GM21576 (cell line): ENCODE data around the gene PTPRD.
"Not testable (repeated sequence)": the region's sequence is repeated elsewhere in the genome, so short reads cannot be mapped to it uniquely, and the experiment has no call there.

ENCODE experiments used
- ATAC-seq: cut with Tn5 transposase; IDR thresholded peaks from one replicate; pipeline ENCODE4 v1.9.1; 2021; ENCODE audit warnings: mild to moderate bottlenecking, moderate library complexity; ENCODE audit not compliant: unreplicated experiment

Gene PTPRD

GRCh38 chr9:9216934-9217333, 1395.9 kb downstream of the PTPRD start:
- ATAC-seq: no peak

DNA sequence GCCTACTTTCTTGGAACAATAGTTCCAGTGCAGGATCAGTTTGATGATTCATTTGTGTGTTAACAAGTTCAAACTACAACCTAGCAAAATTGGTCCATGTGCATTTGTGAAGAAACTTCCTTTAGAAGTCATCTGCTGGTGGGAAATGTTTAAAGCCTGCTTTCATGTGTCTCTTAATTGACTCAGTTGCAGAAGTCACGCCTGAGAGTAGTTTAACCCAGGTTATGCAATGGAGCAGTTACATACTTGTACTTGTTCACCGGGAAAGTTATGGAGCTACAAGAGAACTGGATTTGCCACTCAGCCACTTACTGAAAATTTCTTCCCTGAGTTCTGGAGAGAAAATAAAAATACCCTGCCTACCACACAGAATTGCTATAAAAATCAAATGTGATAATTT, 1397.8 kb downstream of the PTPRD start:
- no peak for ATAC-seq

- no peak for ATAC-seq
Measured at GRCh38 chr9:9214066-9214465, 1398.7 kb downstream of the PTPRD start.

DNA sequence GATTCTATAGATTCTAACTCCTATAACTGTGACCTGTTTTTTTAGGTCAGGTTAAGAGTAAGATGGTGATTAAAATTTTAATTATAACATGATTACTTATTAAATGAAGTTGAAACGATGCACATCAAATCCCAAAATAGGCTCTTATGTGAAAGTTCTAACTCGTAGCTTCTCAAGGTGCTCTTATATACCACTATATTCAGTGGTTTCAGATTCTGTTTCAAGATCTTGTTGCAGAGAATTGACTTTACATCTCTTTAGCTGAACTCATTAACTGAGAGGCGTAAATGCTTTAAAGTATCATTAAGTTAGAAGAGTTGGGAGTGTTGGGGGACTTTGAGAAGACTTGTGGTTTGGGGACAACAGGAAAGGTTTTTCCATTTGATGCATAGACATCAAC, 1399.8 kb downstream of the PTPRD start:
- ATAC-seq: no peak

DNA sequence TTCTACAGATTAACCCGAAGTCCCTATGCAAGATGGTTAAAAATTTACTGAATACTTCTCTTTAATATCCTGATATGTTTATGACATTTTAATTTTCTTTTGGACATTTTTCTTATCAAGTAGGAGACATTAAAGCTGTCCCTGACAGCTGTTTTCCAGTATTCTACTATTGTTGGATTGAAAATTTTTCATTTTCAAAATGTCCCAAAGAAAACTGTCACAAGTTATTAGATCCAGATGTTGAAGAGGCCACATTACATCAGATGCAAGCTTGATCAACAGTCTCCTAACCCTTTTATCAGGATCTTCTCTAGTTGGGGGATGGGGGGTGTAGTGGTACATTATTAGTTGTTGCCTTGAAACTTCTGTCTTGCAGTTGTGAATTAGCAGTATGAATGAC, 1410.5 kb downstream of the PTPRD start:
- no peak for ATAC-seq

DNA sequence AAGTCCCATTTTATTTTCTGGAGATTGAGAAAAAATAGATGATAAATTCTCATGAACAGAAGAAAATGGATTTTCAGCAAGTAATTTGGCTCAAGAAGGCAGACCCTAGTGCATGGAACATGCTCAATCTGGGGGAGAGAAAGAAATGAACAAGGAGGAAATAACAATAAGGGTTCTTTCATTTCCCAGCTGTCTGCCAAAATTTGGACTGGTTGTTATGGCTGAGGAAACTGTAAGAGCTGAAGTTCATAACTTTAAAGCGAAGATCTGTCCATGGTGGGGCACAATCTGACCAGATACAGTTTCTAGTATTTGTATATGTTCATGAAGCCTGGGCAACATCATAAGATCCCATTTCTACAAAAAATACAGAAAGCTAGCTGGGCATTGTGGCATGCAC, 1426.7 kb downstream of the PTPRD start:
- ATAC-seq: no peak

DNA sequence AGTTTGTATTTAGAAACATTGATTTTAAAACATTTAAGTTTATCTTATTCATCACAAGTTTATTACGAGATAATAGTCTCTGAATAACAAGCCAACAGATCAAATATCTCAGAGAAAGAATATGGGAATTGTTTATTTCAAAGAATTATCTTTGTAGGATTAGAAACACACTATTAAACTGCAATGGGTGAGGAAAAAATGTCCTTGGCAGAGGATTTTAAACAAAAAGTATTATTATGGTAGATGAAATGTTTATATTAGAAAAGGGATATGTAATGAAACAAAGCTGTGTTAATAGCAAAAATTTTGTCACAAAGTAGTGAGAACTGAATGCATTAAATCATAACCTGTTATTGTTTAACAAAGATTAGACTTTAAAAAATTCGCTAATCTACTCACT, 1430.4 kb downstream of the PTPRD start:
- no peak for ATAC-seq

GRCh38 chr9:9177081-9177480, 1435.7 kb downstream of the PTPRD start:
- ATAC-seq: no peak

DNA sequence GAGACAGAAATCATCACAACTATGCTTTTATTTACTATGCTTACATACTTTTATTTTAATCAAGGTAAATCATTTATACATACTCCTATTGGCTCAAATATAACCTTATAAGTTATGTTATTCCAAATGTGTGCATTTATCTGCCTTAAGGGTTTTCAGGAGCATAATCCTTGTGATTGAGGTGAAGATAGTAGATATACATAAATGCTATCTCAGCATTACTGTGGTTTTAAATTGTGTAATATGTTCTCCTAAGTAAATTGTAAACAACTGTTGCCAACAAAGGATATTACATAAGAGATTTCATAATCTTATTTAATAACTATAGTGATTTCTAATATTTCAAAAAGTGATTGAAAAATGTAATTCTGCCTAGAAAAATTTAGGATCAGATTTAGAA, 1438.4 kb downstream of the PTPRD start:
- no peak for ATAC-seq

GRCh38 chr9:9173264-9173663, 1439.5 kb downstream of the PTPRD start:
- ATAC-seq: no peak

- no peak for ATAC-seq
Measured at GRCh38 chr9:9170439-9171134, 1442.2 kb downstream of the PTPRD start.

DNA sequence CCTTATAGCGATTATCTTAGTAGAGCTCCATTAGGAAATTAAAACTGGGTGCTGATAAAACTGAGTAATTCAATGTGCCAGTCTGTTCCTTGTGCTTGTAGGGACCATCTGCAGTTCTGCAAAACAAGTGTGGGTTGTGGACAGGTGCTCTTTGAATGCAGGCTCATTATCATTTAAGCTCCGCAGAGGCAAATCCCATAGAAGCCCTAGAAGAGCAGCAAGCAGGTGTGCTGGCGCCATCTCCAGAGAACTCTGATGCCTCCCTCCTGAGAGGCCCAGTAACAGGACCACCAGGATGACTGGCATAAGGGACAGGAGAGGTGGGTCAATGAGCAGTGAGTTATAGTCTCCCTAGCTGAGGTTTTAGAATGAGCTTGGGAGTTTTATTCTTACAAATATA, 1470.8 kb downstream of the PTPRD start:
- ATAC-seq: no peak

DNA sequence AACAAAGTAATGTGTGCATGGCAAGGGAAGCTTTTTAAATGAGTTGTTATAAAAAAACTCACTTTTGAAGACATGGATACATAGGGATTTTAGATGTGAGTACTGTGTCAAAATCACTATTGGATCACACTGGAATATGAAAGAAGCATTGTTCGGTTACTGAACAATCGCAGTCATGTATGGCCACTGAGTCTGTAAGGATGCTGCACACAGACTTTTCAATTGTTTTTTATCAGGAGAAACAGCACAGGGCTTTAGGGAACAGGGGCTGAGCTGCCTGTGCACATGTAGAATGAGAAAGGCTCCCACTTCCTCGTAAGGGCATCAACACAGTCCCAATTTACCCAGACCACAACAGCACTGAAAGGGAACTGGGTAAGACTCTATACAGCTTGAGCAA, 1479.3 kb downstream of the PTPRD start:
- ATAC-seq: no peak

- no peak for ATAC-seq
Measured at GRCh38 chr9:9124616-9125015, 1488.2 kb downstream of the PTPRD start.

- no peak for ATAC-seq
Measured at GRCh38 chr9:9122230-9122875, 1490.4 kb downstream of the PTPRD start.

GRCh38 chr9:9117866-9118265, 1494.9 kb downstream of the PTPRD start:
- ATAC-seq: no peak

DNA sequence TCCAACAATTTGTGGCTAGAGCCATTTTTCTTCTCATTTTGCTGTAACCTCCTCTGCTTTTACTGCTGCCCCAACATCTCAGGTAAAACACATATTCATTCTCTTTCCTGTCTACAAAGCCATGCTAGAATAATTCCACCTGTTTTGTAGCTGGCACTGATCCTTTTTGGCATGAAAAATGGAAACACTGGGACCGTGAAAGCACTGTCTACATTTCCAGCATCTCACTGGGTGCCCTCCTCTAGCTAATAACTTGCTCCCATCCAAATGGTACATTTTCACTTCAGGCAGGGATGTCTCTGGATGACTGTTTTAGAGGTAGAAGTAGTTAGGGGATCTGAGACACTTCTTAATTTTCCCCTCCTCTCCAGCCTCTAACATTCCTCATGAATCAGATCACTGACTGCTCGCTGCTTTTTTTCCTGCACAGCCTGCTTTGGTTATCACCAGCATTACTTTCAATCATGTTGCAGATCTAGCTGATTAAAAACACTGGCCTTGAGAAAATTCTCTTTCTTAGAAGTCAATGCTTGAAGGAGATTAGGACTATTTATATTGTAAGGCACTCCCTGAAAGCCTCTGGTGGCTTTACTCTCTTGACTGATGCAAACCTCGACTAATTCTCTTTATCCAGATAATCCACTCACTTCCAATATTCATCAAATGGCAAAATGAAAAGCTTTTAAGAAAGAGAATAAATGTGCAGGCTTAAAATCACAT, 1500.6 kb downstream of the PTPRD start:
- no peak for ATAC-seq

DNA sequence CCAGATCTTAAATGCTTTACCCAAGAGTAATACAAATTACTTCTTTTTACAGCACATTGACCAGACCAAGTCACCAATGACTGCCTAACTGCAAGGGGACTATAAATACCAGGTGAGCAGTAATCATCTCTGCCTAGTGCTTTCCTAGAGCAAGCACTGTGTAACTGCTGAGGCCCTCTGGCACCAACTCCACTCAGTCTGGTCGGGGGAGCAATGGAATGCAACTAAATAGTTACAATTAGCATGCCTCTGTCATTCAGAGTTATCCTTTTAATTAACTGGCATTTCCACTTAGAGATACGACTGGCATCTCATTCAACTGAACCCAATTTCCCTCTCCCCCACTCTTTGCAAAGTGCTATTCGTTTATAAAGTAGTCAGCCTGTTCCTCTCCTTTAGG, 1504.2 kb downstream of the PTPRD start:
- ATAC-seq: no peak

DNA sequence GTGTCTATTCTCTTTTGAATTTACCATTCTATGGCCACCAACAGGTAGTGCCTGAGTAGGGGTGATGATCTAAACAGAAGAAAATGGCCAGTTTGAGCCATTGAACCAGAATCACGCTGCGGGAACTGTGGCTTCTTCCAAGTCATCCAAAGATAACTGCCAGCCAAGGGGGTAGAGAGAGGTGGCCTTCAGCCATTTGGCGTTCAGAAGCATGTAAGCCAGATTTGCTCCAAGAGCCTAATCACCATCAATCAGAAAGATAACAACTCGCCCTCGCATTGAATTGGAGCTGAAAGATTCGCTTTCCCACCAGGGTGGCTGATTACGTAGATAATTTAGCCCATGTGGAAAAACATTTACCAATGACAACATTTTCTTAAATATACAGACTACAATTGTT, 1510.5 kb downstream of the PTPRD start:
- no peak for ATAC-seq

GRCh38 chr9:9100070-9100469, 1512.7 kb downstream of the PTPRD start:
- no peak for ATAC-seq

DNA sequence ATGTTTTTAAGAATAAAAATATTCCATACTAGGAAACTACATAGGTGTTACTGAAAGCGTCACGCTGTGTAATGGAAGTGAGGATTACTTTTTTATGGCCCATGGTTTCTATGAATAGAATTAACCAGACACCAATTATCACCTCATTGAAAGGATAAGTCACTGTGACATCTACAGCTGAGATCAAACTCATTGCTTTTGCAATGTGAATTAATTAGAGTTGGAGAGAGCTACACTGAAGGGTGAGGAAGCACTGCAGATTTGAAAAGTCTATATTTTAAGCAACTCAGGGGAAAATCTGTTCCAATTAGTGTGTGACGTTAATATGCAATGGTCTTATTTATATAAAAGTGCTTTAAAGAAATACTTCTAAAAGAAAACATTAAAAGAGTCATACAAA, 1513.2 kb downstream of the PTPRD start:
- ATAC-seq: no peak

GRCh38 chr9:9097254-9097653, 1515.5 kb downstream of the PTPRD start:
- ATAC-seq: not testable (repeated sequence)
